GM23338 (cell line): ENCODE results near the gene GFPT2. TPM values are rescaled to one million over a fixed set of nuclear protein-coding genes. Genes with fewer than 3 reads are reported as not detected.

ENCODE experiments used
- ATAC-seq: fragments of 200-7000 bp; cut with Tn5 transposase; 3 replicates; pipeline ENCODE4 v1.9.1; 2020
- DNase-seq: peaks from one replicate; pipeline ENCODE4 v3.0.0-alpha.2; 2015; ENCODE audit warnings: low spot score
- H2AFZ ChIP-seq: fragments of 200-600 bp; sonication (generic); 2 replicates; pipeline ENCODE4 v1.8.0; 2016; ENCODE audit warnings: antibody characterized with exemption, mild to moderate bottlenecking, moderate library complexity
- H3F3A ChIP-seq: fragments of 200-600 bp; sonication (generic); replicated peaks from 2 replicates; pipeline ENCODE4 v1.8.0; 2017; ENCODE audit warnings: antibody characterized with exemption, mixed run types, low read depth
- H3K27ac ChIP-seq: fragments of 200-600 bp; sonication (generic); 2 replicates; pipeline ENCODE4 v1.6.1; 2016; ENCODE audit warnings: low read depth
- H3K27me3 ChIP-seq: fragments of 200-600 bp; sonication (generic); 2 replicates; pipeline ENCODE4 v1.8.0; 2016; ENCODE audit warnings: mild to moderate bottlenecking, mixed run types, moderate library complexity; ENCODE audit not compliant: insufficient read depth
- H3K36me3 ChIP-seq: fragments of 200-600 bp; sonication (generic); 2 replicates; pipeline ENCODE4 v1.8.0; 2016; ENCODE audit warnings: mild to moderate bottlenecking; ENCODE audit not compliant: insufficient read depth
- H3K4me1 ChIP-seq: fragments of 200-600 bp; sonication (generic); 2 replicates; pipeline ENCODE4 v1.8.0; 2016; ENCODE audit warnings: mild to moderate bottlenecking, moderate library complexity; ENCODE audit not compliant: insufficient read depth
- H3K4me2 ChIP-seq: fragments of 200-600 bp; sonication (generic); 2 replicates; pipeline ENCODE4 v1.7.1; 2017; ENCODE audit warnings: mixed run types
- H3K4me3 ChIP-seq: fragments of 200-600 bp; sonication (generic); 2 replicates; pipeline ENCODE4 v1.6.1; 2016; ENCODE audit warnings: mixed run types
- H3K79me2 ChIP-seq: fragments of 200-600 bp; sonication (generic); replicated peaks from 2 replicates; pipeline ENCODE4 v1.8.0; 2017; ENCODE audit warnings: mild to moderate bottlenecking; ENCODE audit not compliant: insufficient read depth
- H3K9me2 ChIP-seq: fragments of 200-600 bp; sonication (generic); 2 replicates; pipeline ENCODE4 v1.8.0; 2017; ENCODE audit not compliant: insufficient read depth
- H4K20me1 ChIP-seq: fragments of 200-600 bp; sonication (generic); replicated peaks from 2 replicates; pipeline ENCODE4 v1.8.0; 2017; ENCODE audit warnings: mild to moderate bottlenecking; ENCODE audit not compliant: insufficient read depth
- H3K27ac Mint-ChIP-seq: 2 replicates; pipeline ENCODE4 v1.8.0; 2020; ENCODE audit warnings: inconsistent platforms, mild to moderate bottlenecking, moderate library complexity, mixed read lengths
- H3K27me3 Mint-ChIP-seq: 3 replicates; pipeline ENCODE4 v1.8.0; 2022; ENCODE audit warnings: low read depth, mild to moderate bottlenecking, moderate library complexity, mixed read lengths, inconsistent platforms; ENCODE audit not compliant: insufficient read depth, poor library complexity
- H3K36me3 Mint-ChIP-seq: 3 replicates; pipeline ENCODE4 v1.8.0; 2021; ENCODE audit warnings: low read depth, mild to moderate bottlenecking, inconsistent platforms, moderate library complexity, mixed read lengths
- H3K4me1 Mint-ChIP-seq: 3 replicates; pipeline ENCODE4 v1.8.0; 2020; ENCODE audit warnings: mild to moderate bottlenecking, inconsistent platforms, mixed read lengths
- H3K4me3 Mint-ChIP-seq: 3 replicates; pipeline ENCODE4 v1.8.0; 2021; ENCODE audit warnings: moderate library complexity, mild to moderate bottlenecking, inconsistent platforms, mixed read lengths
- H3K9me3 Mint-ChIP-seq: 3 replicates; pipeline ENCODE4 v1.8.0; 2020; ENCODE audit warnings: moderate library complexity, mild to moderate bottlenecking, inconsistent platforms, mixed read lengths
- CREB1 ChIP-seq: fragments of 250-450 bp; sonication (Bioruptor Pico); IDR thresholded peaks from 2 replicates; pipeline ENCODE4 v1.5.0; 2020; ENCODE audit warnings: low read depth, mild to moderate bottlenecking, moderate library complexity
- EZH2 ChIP-seq: fragments of 200-600 bp; sonication (generic); IDR thresholded peaks from one replicate; pipeline ENCODE4 v1.8.0; 2017; ENCODE audit warnings: antibody characterized with exemption, mild to moderate bottlenecking, low read depth; ENCODE audit not compliant: unreplicated experiment
- EZH2phosphoT487 ChIP-seq: fragments of 200-600 bp; sonication (generic); IDR thresholded peaks from one replicate; pipeline ENCODE4 v1.8.1; 2018; ENCODE audit warnings: antibody characterized with exemption; ENCODE audit not compliant: unreplicated experiment
- JUNB ChIP-seq: IDR thresholded peaks from one replicate; pipeline ENCODE4 v1.6.1; 2016; ENCODE audit warnings: antibody characterized with exemption; ENCODE audit not compliant: unreplicated experiment
- NANOG ChIP-seq: IDR thresholded peaks from 2 replicates; pipeline ENCODE4 v1.6.1; 2016; ENCODE audit warnings: antibody characterized with exemption, borderline replicate concordance
- POLR2AphosphoS5 ChIP-seq: IDR thresholded peaks from 2 replicates; pipeline ENCODE4 v1.6.1; 2016; ENCODE audit warnings: antibody characterized with exemption, low read depth
- STAT1 ChIP-seq: IDR thresholded peaks from one replicate; pipeline ENCODE4 v1.6.1; 2016; ENCODE audit warnings: antibody characterized with exemption; ENCODE audit not compliant: unreplicated experiment
- ZNF114 ChIP-seq: fragments of 250-450 bp; sonication (Bioruptor Pico); IDR thresholded peaks from 2 replicates; pipeline ENCODE4 v1.5.0; 2020; ENCODE audit warnings: mild to moderate bottlenecking, moderate library complexity
- ZNF331 ChIP-seq: fragments of 250-450 bp; sonication (Bioruptor Pico); IDR thresholded peaks from 2 replicates; pipeline ENCODE4 v1.5.0; 2020; ENCODE audit warnings: low read depth, mild to moderate bottlenecking, moderate library complexity
- polyA plus RNA-seq: library from polyadenylated mRNA; unstranded; fragments of >200 nt; fragmentation: Nextera tagmentation; extraction: Ambion mirVana; gene quantifications from 2 replicates; pipeline ENCODE4 v1.2.1, GENCODE V29; 2016
- total RNA-seq: library from RNA; depleted of rRNA; stranded (reverse); fragments of >200 nt; shearing (Covaris generic); gene quantifications from 2 replicates; pipeline ENCODE4 v1.2.3, GENCODE V29; 2014
- TF ChIP-seq, protein P1 (sequence below), 2 experiments: fragments of 200-600 bp in 1 of 2; sonication (generic) in 1 of 2; conservative IDR thresholded peaks; 2 replicates each; pipeline versions ENCODE4 v1.5.1 to v1.6.1; 2016 to 2017; ENCODE audit warnings: antibody characterized with exemption in 2 of 2, low read depth in 2 of 2, mild to moderate bottlenecking in 2 of 2, moderate library complexity in 1 of 2
- TF ChIP-seq, protein P2 (sequence below): IDR thresholded peaks from 2 replicates; pipeline ENCODE4 v1.6.1; 2016; ENCODE audit warnings: antibody characterized with exemption
- TF ChIP-seq, protein P3 (sequence below): fragments of 250-450 bp; sonication (Bioruptor Pico); IDR thresholded peaks from 2 replicates; pipeline ENCODE4 v1.5.0; 2020; ENCODE audit warnings: mild to moderate bottlenecking, moderate library complexity
- TF ChIP-seq, protein P4 (sequence below): IDR thresholded peaks from one replicate; pipeline ENCODE4 v1.6.1; 2018; ENCODE audit warnings: antibody characterized with exemption; ENCODE audit not compliant: unreplicated experiment

GFPT2 gene
- total and polyA plus RNA-seq, 2 experiments from 2014 or later: 82.6 to 120 TPM

DNA sequence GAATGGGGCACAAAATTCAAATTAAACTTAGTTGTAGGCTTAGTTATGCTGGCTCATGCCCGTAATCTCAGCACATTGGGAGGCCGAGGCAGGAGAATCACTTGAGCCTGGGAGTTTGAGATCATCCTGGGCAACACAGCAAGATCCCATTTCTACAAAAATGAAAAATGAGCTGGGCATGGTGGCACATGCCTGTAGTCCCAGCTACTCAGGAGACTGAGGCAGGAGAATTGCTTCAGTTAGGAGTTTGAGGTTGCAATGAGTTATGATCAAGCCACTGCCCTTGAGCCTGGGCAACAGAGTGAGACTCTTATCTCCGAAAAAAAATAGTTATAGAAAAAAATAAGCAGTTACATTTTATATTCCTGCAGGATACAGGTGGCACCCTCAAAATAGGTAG is 20.7 kb upstream of the GFPT2 start:
- no peaks in the 10 kb centered on the region for H3K36me3 ChIP-seq
- Mint-ChIP-seq H3K4me3 (no peak overlapping the region), H3K36me3 (no peaks in the 10 kb centered on the region), H3K27ac (no peak overlapping the region), H3K4me1 (peaks cover 3% of the 10 kb centered on the region; the same call in 1 of the 3 replicates), H3K9me3 (no peaks in the 10 kb centered on the region), H3K27me3 (peaks cover 2% of the 10 kb centered on the region)
- no peak for DNase-seq
- no peak overlapping the region for H3K4me3 ChIP-seq
- H4K20me1 ChIP-seq: no peaks in the 10 kb centered on the region
- no peaks in the 10 kb centered on the region for H3K27me3 ChIP-seq
- no peak overlapping the region for H3K4me2 ChIP-seq
- H3K79me2 ChIP-seq: no peaks in the 10 kb centered on the region
- TF ChIP-seq, protein P1, sequence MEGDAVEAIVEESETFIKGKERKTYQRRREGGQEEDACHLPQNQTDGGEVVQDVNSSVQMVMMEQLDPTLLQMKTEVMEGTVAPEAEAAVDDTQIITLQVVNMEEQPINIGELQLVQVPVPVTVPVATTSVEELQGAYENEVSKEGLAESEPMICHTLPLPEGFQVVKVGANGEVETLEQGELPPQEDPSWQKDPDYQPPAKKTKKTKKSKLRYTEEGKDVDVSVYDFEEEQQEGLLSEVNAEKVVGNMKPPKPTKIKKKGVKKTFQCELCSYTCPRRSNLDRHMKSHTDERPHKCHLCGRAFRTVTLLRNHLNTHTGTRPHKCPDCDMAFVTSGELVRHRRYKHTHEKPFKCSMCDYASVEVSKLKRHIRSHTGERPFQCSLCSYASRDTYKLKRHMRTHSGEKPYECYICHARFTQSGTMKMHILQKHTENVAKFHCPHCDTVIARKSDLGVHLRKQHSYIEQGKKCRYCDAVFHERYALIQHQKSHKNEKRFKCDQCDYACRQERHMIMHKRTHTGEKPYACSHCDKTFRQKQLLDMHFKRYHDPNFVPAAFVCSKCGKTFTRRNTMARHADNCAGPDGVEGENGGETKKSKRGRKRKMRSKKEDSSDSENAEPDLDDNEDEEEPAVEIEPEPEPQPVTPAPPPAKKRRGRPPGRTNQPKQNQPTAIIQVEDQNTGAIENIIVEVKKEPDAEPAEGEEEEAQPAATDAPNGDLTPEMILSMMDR (conservative IDR thresholded peaks at IDR 0.05; ENCODE audit: low read depth in 2 of 2): no peak
- no peak for TF ChIP-seq STAT1
- TF ChIP-seq NANOG: no peak
- no peak for TF ChIP-seq ZNF331
- TF ChIP-seq, protein P2, sequence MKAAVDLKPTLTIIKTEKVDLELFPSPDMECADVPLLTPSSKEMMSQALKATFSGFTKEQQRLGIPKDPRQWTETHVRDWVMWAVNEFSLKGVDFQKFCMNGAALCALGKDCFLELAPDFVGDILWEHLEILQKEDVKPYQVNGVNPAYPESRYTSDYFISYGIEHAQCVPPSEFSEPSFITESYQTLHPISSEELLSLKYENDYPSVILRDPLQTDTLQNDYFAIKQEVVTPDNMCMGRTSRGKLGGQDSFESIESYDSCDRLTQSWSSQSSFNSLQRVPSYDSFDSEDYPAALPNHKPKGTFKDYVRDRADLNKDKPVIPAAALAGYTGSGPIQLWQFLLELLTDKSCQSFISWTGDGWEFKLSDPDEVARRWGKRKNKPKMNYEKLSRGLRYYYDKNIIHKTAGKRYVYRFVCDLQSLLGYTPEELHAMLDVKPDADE: no peak
- no peak for TF ChIP-seq POLR2AphosphoS5
- TF ChIP-seq ZNF114 (CRISPR knock-in tag): no peak
- TF ChIP-seq EZH2phosphoT487: no peak
- TF ChIP-seq, protein P3, sequence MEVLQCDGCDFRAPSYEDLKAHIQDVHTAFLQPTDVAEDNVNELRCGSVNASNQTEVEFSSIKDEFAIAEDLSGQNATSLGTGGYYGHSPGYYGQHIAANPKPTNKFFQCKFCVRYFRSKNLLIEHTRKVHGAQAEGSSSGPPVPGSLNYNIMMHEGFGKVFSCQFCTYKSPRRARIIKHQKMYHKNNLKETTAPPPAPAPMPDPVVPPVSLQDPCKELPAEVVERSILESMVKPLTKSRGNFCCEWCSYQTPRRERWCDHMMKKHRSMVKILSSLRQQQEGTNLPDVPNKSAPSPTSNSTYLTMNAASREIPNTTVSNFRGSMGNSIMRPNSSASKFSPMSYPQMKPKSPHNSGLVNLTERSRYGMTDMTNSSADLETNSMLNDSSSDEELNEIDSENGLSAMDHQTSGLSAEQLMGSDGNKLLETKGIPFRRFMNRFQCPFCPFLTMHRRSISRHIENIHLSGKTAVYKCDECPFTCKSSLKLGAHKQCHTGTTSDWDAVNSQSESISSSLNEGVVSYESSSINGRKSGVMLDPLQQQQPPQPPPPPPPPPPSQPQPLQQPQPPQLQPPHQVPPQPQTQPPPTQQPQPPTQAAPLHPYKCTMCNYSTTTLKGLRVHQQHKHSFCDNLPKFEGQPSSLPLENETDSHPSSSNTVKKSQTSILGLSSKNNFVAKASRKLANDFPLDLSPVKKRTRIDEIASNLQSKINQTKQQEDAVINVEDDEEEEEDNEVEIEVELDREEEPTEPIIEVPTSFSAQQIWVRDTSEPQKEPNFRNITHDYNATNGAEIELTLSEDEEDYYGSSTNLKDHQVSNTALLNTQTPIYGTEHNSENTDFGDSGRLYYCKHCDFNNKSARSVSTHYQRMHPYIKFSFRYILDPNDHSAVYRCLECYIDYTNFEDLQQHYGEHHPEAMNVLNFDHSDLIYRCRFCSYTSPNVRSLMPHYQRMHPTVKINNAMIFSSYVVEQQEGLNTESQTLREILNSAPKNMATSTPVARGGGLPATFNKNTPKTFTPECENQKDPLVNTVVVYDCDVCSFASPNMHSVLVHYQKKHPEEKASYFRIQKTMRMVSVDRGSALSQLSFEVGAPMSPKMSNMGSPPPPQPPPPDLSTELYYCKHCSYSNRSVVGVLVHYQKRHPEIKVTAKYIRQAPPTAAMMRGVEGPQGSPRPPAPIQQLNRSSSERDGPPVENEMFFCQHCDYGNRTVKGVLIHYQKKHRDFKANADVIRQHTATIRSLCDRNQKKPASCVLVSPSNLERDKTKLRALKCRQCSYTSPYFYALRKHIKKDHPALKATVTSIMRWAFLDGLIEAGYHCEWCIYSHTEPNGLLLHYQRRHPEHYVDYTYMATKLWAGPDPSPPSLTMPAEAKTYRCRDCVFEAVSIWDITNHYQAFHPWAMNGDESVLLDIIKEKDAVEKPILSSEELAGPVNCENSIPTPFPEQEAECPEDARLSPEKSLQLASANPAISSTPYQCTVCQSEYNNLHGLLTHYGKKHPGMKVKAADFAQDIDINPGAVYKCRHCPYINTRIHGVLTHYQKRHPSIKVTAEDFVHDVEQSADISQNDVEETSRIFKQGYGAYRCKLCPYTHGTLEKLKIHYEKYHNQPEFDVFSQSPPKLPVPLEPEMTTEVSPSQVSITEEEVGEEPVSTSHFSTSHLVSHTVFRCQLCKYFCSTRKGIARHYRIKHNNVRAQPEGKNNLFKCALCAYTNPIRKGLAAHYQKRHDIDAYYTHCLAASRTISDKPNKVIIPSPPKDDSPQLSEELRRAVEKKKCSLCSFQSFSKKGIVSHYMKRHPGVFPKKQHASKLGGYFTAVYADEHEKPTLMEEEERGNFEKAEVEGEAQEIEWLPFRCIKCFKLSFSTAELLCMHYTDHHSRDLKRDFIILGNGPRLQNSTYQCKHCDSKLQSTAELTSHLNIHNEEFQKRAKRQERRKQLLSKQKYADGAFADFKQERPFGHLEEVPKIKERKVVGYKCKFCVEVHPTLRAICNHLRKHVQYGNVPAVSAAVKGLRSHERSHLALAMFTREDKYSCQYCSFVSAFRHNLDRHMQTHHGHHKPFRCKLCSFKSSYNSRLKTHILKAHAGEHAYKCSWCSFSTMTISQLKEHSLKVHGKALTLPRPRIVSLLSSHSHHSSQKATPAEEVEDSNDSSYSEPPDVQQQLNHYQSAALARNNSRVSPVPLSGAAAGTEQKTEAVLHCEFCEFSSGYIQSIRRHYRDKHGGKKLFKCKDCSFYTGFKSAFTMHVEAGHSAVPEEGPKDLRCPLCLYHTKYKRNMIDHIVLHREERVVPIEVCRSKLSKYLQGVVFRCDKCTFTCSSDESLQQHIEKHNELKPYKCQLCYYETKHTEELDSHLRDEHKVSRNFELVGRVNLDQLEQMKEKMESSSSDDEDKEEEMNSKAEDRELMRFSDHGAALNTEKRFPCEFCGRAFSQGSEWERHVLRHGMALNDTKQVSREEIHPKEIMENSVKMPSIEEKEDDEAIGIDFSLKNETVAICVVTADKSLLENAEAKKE (CRISPR knock-in tag): no peak
- no peak for TF ChIP-seq JUNB
- TF ChIP-seq, protein P4, sequence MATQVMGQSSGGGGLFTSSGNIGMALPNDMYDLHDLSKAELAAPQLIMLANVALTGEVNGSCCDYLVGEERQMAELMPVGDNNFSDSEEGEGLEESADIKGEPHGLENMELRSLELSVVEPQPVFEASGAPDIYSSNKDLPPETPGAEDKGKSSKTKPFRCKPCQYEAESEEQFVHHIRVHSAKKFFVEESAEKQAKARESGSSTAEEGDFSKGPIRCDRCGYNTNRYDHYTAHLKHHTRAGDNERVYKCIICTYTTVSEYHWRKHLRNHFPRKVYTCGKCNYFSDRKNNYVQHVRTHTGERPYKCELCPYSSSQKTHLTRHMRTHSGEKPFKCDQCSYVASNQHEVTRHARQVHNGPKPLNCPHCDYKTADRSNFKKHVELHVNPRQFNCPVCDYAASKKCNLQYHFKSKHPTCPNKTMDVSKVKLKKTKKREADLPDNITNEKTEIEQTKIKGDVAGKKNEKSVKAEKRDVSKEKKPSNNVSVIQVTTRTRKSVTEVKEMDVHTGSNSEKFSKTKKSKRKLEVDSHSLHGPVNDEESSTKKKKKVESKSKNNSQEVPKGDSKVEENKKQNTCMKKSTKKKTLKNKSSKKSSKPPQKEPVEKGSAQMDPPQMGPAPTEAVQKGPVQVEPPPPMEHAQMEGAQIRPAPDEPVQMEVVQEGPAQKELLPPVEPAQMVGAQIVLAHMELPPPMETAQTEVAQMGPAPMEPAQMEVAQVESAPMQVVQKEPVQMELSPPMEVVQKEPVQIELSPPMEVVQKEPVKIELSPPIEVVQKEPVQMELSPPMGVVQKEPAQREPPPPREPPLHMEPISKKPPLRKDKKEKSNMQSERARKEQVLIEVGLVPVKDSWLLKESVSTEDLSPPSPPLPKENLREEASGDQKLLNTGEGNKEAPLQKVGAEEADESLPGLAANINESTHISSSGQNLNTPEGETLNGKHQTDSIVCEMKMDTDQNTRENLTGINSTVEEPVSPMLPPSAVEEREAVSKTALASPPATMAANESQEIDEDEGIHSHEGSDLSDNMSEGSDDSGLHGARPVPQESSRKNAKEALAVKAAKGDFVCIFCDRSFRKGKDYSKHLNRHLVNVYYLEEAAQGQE: no peak
- no peak for TF ChIP-seq CREB1 (CRISPR knock-in tag)
- TF ChIP-seq EZH2: no peak
- H3F3A ChIP-seq: no peaks in the 10 kb centered on the region
- H2AFZ ChIP-seq: no peak overlapping the region
- no peaks in the 10 kb centered on the region for H3K4me1 ChIP-seq
- no peak overlapping the region for H3K27ac ChIP-seq
- no peak for ATAC-seq
- no peaks in the 10 kb centered on the region for H3K9me2 ChIP-seq
